NCI-H146 (cell line): ENCODE results near the gene LTBP3.
A peak's percentile ranks its signal among the peaks of the same experiment; 100 is the strongest.

Experiments used
- DNase-seq: peaks from one replicate; lab custom pipeline; 2025; lab: John Stamatoyannopoulos, UW

The LTBP3 gene

DNA sequence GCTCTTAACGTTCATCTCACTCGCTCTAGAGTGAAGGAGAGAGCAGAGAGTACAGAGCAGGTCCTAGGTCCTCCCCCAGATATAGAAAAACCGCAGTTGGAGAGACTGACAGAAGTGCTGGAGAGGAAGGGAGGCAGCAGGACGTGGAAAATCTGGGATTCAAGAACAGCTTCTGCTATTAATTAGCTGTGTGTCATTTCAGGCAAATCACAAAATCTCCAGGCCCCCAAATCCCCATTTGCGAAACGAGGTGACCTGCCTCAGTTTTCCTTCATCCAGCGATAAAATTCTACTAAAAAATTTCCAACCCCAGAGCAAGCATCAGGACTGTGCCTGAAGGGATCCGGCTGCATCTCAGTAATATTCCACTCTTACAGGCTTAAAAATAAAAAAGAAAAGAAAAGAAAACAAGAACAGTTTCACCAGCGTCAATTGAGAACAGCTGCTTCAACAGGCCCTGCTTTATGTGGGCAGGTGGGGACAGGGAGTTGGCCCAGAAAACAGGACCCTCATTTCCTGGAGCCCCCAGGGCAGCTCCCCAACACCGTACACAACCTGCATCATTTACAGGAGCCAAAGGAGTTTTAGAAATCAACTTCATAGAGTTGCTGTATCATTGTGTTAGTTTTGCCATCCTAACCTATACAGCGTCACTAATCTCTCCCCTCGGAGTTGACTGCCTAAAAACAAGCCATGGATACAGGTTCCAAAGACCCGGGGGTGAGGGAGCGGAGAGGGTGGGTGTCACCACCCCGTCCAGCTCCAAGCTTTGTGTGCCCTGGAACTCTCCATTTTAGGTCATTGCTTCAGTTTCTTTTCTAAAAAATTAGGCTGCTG lies 61.6 kb downstream of the LTBP3 start:
- peak; percentile 55 for DNase-seq

- DNase-seq: no peak
Measured at GRCh38 chr11:65493367-65494176, 64.6 kb downstream of the LTBP3 start.

DNA sequence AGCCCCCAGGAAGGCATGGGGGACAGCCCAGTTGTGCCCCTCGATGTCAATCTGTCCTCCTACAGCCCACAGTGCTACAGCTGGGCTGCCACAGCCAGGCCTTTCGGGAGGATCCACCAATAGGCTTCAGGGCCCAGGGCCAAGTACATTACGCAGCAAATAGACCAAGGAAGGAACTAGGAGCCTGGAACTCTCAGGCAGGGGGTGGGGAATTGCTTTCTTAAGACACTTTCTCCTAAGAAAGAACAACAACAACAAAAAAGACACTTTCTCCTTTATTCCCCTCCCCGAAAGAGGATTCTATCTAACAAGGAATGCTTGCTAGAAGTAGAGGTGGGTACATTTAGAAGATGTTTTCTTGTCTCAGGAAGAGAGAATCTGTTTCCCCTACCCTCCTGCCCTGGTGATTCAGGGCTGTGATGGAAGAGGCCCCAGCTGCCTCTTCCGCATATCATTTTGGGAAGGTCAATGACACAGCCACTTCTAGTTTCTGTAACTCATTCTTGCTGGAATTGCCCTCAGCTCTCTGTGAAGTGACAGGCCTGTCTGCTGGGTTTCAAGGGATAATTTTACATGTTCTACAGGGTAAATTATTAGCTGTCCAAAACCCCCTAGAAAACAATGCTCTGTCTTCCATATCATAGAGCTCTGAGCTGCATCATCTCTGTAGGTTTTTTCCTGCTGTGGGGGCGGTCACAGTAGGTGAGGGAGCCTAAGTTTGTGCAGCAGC lies 65.4 kb downstream of the LTBP3 start:
- no peak for DNase-seq

DNA sequence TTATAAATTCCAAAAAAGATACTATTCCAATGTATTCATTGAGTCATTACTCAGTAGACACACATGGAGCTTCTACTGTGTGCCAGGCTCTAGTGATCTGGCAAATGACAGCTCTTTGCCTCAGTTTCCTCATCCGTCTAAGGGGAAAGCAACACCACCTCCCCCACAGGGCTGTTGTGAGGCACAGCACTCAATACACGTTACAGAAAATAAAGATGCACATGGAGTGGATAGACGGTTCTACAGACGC lies 65.8 kb downstream of the LTBP3 start:
- no peak for DNase-seq

DNA sequence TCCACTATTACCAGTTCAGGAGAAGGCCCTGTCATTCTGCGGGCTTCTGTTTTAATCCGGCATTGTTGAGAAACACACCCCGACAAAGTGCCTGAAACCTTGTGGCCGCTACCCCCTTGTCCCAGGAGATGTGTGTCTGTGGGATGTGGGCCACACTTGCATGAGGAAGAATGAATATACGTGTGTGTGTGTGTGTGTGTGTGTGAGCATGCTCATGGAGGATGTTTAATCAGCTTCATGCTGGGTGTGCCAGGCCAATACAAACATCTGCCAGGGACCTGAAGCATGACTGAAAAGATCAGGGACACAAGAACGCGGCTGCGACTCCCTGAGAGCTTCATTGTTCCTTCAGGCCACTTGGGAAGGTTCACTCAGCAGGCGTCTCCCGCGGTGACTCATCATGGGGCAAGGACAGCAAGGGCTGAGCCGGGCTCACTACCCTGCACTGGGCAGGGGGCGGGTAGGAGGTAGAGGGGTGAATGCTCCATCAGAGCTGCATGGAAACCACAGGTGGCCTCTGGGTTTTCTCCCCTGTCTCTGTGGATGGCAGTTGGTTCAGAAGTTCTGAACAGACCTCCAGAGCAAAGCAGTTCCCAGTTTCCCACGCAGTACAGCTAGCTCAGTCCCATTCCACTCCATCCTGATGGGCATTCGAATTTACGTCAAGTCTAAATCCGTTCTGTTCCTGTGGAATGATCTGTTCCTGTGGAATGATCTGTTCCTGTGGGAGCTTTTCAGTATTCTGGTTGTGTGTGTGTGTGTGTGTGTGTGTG lies 66.4 kb downstream of the LTBP3 start:
- DNase-seq: peak; percentile 99

GRCh38 chr11:65491163-65491465 lies 67.0 kb downstream of the LTBP3 start:
- no peak for DNase-seq

DNA sequence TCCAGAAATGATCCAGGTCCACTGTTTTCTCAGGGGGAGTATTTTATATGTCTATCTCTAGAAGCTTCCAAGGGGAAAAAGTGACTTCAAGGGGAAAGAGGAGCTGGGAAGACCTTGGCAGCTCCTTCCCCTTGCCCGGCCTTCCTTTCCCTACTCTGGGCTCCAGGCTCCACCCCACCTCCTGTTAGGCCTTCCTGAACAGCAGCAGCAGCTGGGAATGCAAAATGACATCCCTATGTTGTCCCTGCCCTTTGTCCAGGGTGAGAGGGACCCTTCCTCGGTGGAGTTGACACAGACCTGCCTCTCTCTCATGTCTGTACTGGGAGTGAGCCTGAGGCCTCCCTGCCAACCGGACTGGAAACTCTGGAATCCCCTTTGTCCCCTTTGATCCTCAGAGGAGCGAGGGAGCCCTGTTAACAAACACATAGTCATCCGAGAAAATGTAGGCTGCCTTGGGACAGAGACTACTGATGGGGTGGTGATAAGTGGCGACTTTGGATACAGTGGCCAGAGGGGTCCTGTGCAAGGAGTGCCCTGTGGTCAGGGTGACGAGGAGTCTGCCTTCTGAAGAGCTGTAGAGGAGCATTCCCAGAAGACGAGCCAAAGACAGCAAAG lies 68.3 kb downstream of the LTBP3 start:
- no peak for DNase-seq

- DNase-seq: no peak
Measured at GRCh38 chr11:65489035-65489705, 69.0 kb downstream of the LTBP3 start.
